CD4-positive, alpha-beta T cell treated with Interferon alpha-2 for 1 hour (primary cell): ENCODE measurements around the gene PTPN11.

Experiments
- DNase-seq, 2 donors: peaks; one replicate each; pipeline ENCODE4 v3.0.0-alpha.2; 2020 to 2022

PTPN11 gene

GRCh38 chr12:112555621-112556233, 137.0 kb downstream of the PTPN11 start:
- DNase-seq = no peak

GRCh38 chr12:112557951-112558630, 139.3 kb downstream of the PTPN11 start:
- no peak for DNase-seq
